Measurements from ENCODE around the gene PARVA. TPM values are rescaled to one million over a fixed set of nuclear protein-coding genes. Genes with fewer than 3 reads are reported as not detected.

The PARVA gene
- total RNA-seq, 1 donor from 2014 or later = 106 TPM

- Mint-ChIP-seq H3K27me3 (ENCODE audit: low read depth, unreplicated experiment) (no peaks in the 10 kb centered on the region), H3K36me3 (ENCODE audit: low read depth, unreplicated experiment) (peaks cover 16% of the 10 kb centered on the region), H3K4me1 (ENCODE audit: low read depth, unreplicated experiment) (peaks cover 22% of the 10 kb centered on the region), H3K9me3 (ENCODE audit: unreplicated experiment) (peaks cover 2% of the 10 kb centered on the region), H3K27ac (ENCODE audit: unreplicated experiment) (no peak overlapping the region), H3K4me3 (ENCODE audit: unreplicated experiment) (no peak overlapping the region)
- FAIRE-seq (no peak), DNase-seq (ENCODE audit: low read depth) (no peak)
- H3K4me1 ChIP-seq (ENCODE audit: insufficient read depth, low read length) = peaks cover 19% of the 10 kb centered on the region
- no peak for TF ChIP-seq CTCF (IDR thresholded peaks at IDR 0.05; ENCODE audit: insufficient read depth, low read depth, low read length)
- TF ChIP-seq EZH2 (IDR thresholded peaks at IDR 0.05; ENCODE audit: insufficient read depth, low read length) = no peak
- peaks cover 37% of the 10 kb centered on the region for H4K20me1 ChIP-seq (ENCODE audit: insufficient read depth, low read length)
- H3K79me2 ChIP-seq (ENCODE audit: insufficient read depth, low read length) = peaks cover 42% of the 10 kb centered on the region
- H3K4me2 ChIP-seq (ENCODE audit: low read length) = no peak overlapping the region
- H3K9ac ChIP-seq (ENCODE audit: low read length) = no peak overlapping the region
- H3K27me3 ChIP-seq (ENCODE audit: insufficient read depth, low read length) = no peaks in the 10 kb centered on the region
- no peak overlapping the region for H3K4me3 ChIP-seq (ENCODE audit: insufficient read depth, low read depth, low read length)
- no peak overlapping the region for H3K27ac ChIP-seq (ENCODE audit: low read depth, low read length)
- H3K36me3 ChIP-seq (ENCODE audit: insufficient read depth, low read length) = peaks cover 33% of the 10 kb centered on the region
- H3K9me3 ChIP-seq (ENCODE audit: insufficient read depth, low read depth, low read length) = no peaks in the 10 kb centered on the region
- H2AFZ ChIP-seq (ENCODE audit: low read depth, low read length) = no peak overlapping the region
These were observed 97.5 kb downstream of the PARVA start for GRCh38 chr11:12474871-12475270.

DNA sequence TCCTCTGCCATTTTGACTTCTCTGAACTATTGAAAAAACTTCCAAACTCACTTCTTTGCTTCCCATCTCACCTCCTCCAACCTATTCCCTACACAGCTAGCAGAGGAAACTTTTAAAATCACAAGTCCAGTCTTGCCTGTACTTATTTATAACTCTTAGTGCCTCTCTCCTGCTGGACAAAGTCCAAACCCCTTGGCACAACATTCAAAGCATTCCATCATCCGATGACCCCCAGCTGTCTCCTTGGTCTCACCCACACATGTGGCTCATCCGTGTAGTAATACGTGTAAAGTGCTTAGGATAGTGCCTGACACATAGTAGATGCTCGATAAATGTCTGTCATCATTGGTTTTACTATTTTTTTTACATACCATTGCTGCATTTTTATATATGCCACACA lies 101.4 kb downstream of the PARVA start:
- FAIRE-seq (no peak), DNase-seq (ENCODE audit: low read depth) (peak; percentile 71)
- H3K36me3 ChIP-seq (ENCODE audit: insufficient read depth, low read length) = peaks cover 40% of the 10 kb centered on the region
- peaks cover 9% of the 10 kb centered on the region for H3K4me1 ChIP-seq (ENCODE audit: insufficient read depth, low read length)
- no peak overlapping the region for H3K4me3 ChIP-seq (ENCODE audit: insufficient read depth, low read depth, low read length)
- H3K27me3 Mint-ChIP-seq (ENCODE audit: low read depth, unreplicated experiment) = no peaks in the 10 kb centered on the region
- no peak for TF ChIP-seq CTCF (IDR thresholded peaks at IDR 0.05; ENCODE audit: insufficient read depth, low read depth, low read length)
- no peak for TF ChIP-seq EZH2 (IDR thresholded peaks at IDR 0.05; ENCODE audit: insufficient read depth, low read length)
- peaks cover 15% of the 10 kb centered on the region for H3K4me1 Mint-ChIP-seq (ENCODE audit: low read depth, unreplicated experiment)
- no peaks in the 10 kb centered on the region for H3K27me3 ChIP-seq (ENCODE audit: insufficient read depth, low read length)
- H3K9ac ChIP-seq (ENCODE audit: low read length) = no peak overlapping the region
- H3K36me3 Mint-ChIP-seq (ENCODE audit: low read depth, unreplicated experiment) = peaks cover 24% of the 10 kb centered on the region
- H3K27ac ChIP-seq (ENCODE audit: low read depth, low read length) = no peak overlapping the region
- H3K79me2 ChIP-seq (ENCODE audit: insufficient read depth, low read length) = peaks cover 4% of the 10 kb centered on the region
- H3K4me3 Mint-ChIP-seq (ENCODE audit: unreplicated experiment) = no peak overlapping the region
- H4K20me1 ChIP-seq (ENCODE audit: insufficient read depth, low read length) = no peaks in the 10 kb centered on the region
- no peak overlapping the region for H2AFZ ChIP-seq (ENCODE audit: low read depth, low read length)
- no peaks in the 10 kb centered on the region for H3K9me3 ChIP-seq (ENCODE audit: insufficient read depth, low read depth, low read length)
- H3K27ac Mint-ChIP-seq (ENCODE audit: unreplicated experiment) = no peak overlapping the region
- H3K9me3 Mint-ChIP-seq (ENCODE audit: unreplicated experiment) = peaks cover 2% of the 10 kb centered on the region
- H3K4me2 ChIP-seq (ENCODE audit: low read length) = no peak overlapping the region

DNA sequence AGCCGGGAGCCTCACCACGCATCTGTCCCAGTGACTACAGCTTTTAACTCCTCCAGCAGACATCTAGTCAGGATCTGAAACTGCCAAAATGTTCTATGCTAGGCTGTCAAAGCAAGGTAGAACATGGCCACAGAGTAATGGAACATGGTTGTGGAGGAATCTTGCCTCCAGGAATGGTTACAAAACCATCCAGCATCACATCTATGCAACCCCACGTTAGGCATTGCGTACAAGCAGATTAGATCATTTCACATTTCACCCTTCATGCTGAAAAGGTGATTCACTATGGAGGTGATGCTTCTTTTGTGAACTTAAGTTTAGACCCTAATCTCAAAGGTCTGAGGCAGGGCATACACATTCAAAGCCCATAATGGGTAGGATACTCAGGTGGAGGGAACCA lies 103.0 kb downstream of the PARVA start:
- no peaks in the 10 kb centered on the region for H4K20me1 ChIP-seq (ENCODE audit: insufficient read depth, low read length)
- H3K4me1 ChIP-seq (ENCODE audit: insufficient read depth, low read length) = peaks cover 9% of the 10 kb centered on the region
- Mint-ChIP-seq H3K27me3 (ENCODE audit: low read depth, unreplicated experiment) (no peaks in the 10 kb centered on the region), H3K36me3 (ENCODE audit: low read depth, unreplicated experiment) (peaks cover 20% of the 10 kb centered on the region), H3K9me3 (ENCODE audit: unreplicated experiment) (no peaks in the 10 kb centered on the region), H3K27ac (ENCODE audit: unreplicated experiment) (no peak overlapping the region), H3K4me1 (ENCODE audit: low read depth, unreplicated experiment) (peaks cover 16% of the 10 kb centered on the region), H3K4me3 (ENCODE audit: unreplicated experiment) (no peak overlapping the region)
- no peak overlapping the region for H2AFZ ChIP-seq (ENCODE audit: low read depth, low read length)
- peaks cover 31% of the 10 kb centered on the region for H3K36me3 ChIP-seq (ENCODE audit: insufficient read depth, low read length)
- no peaks in the 10 kb centered on the region for H3K9me3 ChIP-seq (ENCODE audit: insufficient read depth, low read depth, low read length)
- no peak overlapping the region for H3K27ac ChIP-seq (ENCODE audit: low read depth, low read length)
- no peak overlapping the region for H3K4me3 ChIP-seq (ENCODE audit: insufficient read depth, low read depth, low read length)
- FAIRE-seq (no peak), DNase-seq (ENCODE audit: low read depth) (no peak)
- no peaks in the 10 kb centered on the region for H3K79me2 ChIP-seq (ENCODE audit: insufficient read depth, low read length)
- H3K9ac ChIP-seq (ENCODE audit: low read length) = no peak overlapping the region
- TF ChIP-seq EZH2 (IDR thresholded peaks at IDR 0.05; ENCODE audit: insufficient read depth, low read length) (no peak), CTCF (IDR thresholded peaks at IDR 0.05; ENCODE audit: insufficient read depth, low read depth, low read length) (no peak)
- H3K27me3 ChIP-seq (ENCODE audit: insufficient read depth, low read length) = no peaks in the 10 kb centered on the region
- H3K4me2 ChIP-seq (ENCODE audit: low read length) = no peak overlapping the region

All from astrocyte (in vitro differentiated cells and primary cell).